Endometrium (tissue), 2 donors: ENCODE measurements around the gene WDR12.
"Not testable (repeated sequence)": the region's sequence is repeated elsewhere in the genome, so short reads cannot be mapped to it uniquely, and the experiment has no call there.

Source experiments
- FAIRE-seq: peaks from 2 replicates; lab custom pipeline; 2012; peaks lifted over from hg19 to GRCh38; lab: Jason Lieb, UNC
- donor health status: control.
- donor health status: control.

The WDR12 gene

GRCh38 chr2:202883987-202884675 is 27.3 kb downstream of the WDR12 start:
- FAIRE-seq, result no peak

GRCh38 chr2:202881570-202881969 is 29.9 kb downstream of the WDR12 start:
- FAIRE-seq, result no peak

- no peak for FAIRE-seq
These were observed 33.8 kb downstream of the WDR12 start for GRCh38 chr2:202877699-202878098.

- no peak for FAIRE-seq
These were observed 40.0 kb downstream of the WDR12 start, which contains the start of gene ICA1L for GRCh38 chr2:202871300-202872141. Gene ICA1L (minus strand): TSS chr2:202871766. CDS start chr2:202829009, 42,757 bp downstream.

GRCh38 chr2:202870431-202871299 is 40.8 kb downstream of the WDR12 start:
- FAIRE-seq, result peak; percentile 61

GRCh38 chr2:202861987-202862386 is 49.5 kb downstream of the WDR12 start:
- FAIRE-seq, result no peak

- FAIRE-seq, result no peak
These were observed 52.9 kb downstream of the WDR12 start for GRCh38 chr2:202858601-202859000.

- FAIRE-seq, result not testable (repeated sequence)
These were observed 62.1 kb downstream of the WDR12 start for GRCh38 chr2:202849343-202849742.

GRCh38 chr2:202848813-202849212 is 62.7 kb downstream of the WDR12 start:
- FAIRE-seq, result no peak

- no peak for FAIRE-seq
These were observed 63.6 kb downstream of the WDR12 start for GRCh38 chr2:202847693-202848524.

- FAIRE-seq, result no peak
These were observed 66.8 kb downstream of the WDR12 start for GRCh38 chr2:202844656-202845055.

GRCh38 chr2:202842690-202843089 is 68.8 kb downstream of the WDR12 start:
- no peak for FAIRE-seq

- no peak for FAIRE-seq
These were observed 70.2 kb downstream of the WDR12 start for GRCh38 chr2:202841090-202841867.

GRCh38 chr2:202831242-202832220 is 79.9 kb downstream of the WDR12 start:
- no peak for FAIRE-seq

GRCh38 chr2:202824901-202825300 is 86.6 kb downstream of the WDR12 start:
- no peak for FAIRE-seq
